ENCODE data around the gene FAM163A.
A peak's percentile ranks its signal among the peaks of the same experiment; 100 is the strongest.
"Not testable (repeated sequence)": the region's sequence is repeated elsewhere in the genome, so short reads cannot be mapped to it uniquely, and the experiment has no call there.

FAM163A gene

GRCh38 chr1:179742717-179743678, at the start of gene FAM163A:
FAM163A (plus strand) TSS chr1:179743291; CDS start chr1:179813098, 69,807 bp downstream.
- no peak within 1 kb of the TSS for H3K4me3 ChIP-seq (ENCODE audit: low read depth, low read length)
- TF ChIP-seq CTCF (IDR thresholded peaks at IDR 0.05; ENCODE audit: borderline replicate concordance, insufficient read depth, low read depth, low read length) = no peak

- H3K4me3 ChIP-seq (ENCODE audit: low read depth, low read length) = not testable (repeated sequence)
Measured at GRCh38 chr1:179694530-179694929, 48.6 kb upstream of the FAM163A start.

GRCh38 chr1:179702946-179703539, 40.0 kb upstream of the FAM163A start:
- H3K4me3 ChIP-seq (ENCODE audit: low read depth, low read length) = no peak overlapping the region
- no peak for TF ChIP-seq CTCF (IDR thresholded peaks at IDR 0.05; ENCODE audit: borderline replicate concordance, insufficient read depth, low read depth, low read length)

GRCh38 chr1:179706339-179706941, 36.7 kb upstream of the FAM163A start:
- TF ChIP-seq CTCF (IDR thresholded peaks at IDR 0.05; ENCODE audit: borderline replicate concordance, insufficient read depth, low read depth, low read length) = peak; percentile 58; the same call in 1 of the 2 replicates
- no peak overlapping the region for H3K4me3 ChIP-seq (ENCODE audit: low read depth, low read length)

- no peak overlapping the region for H3K4me3 ChIP-seq (ENCODE audit: low read depth, low read length)
- no peak for TF ChIP-seq CTCF (IDR thresholded peaks at IDR 0.05; ENCODE audit: borderline replicate concordance, insufficient read depth, low read depth, low read length)
Measured at GRCh38 chr1:179707406-179707805, 35.7 kb upstream of the FAM163A start.

- H3K4me3 ChIP-seq (ENCODE audit: low read depth, low read length) = no peak overlapping the region
- no peak for TF ChIP-seq CTCF (IDR thresholded peaks at IDR 0.05; ENCODE audit: borderline replicate concordance, insufficient read depth, low read depth, low read length)
Measured at GRCh38 chr1:179708434-179709195, 34.5 kb upstream of the FAM163A start.

- H3K4me3 ChIP-seq (ENCODE audit: low read depth, low read length) = no peak overlapping the region
- no peak for TF ChIP-seq CTCF (IDR thresholded peaks at IDR 0.05; ENCODE audit: borderline replicate concordance, insufficient read depth, low read depth, low read length)
Measured at GRCh38 chr1:179709841-179710329, 33.2 kb upstream of the FAM163A start.
